ENCODE data around the gene TRIP13. TPM values are rescaled to one million over a fixed set of nuclear protein-coding genes. Genes with fewer than 3 reads are reported as not detected.
"Not testable (repeated sequence)": the region's sequence is repeated elsewhere in the genome, so short reads cannot be mapped to it uniquely, and the experiment has no call there.

The TRIP13 gene
- total RNA-seq, 1 experiment from 2014 or later: 45.9 TPM

GRCh38 chr5:852431-853401 lies 40.0 kb upstream of the TRIP13 start:
- TF ChIP-seq REST (IDR thresholded peaks at IDR 0.05; ENCODE audit: insufficient read depth in 1 of 2, low read depth in 2 of 2, low read length in 1 of 2): no peak
- no peaks in the 10 kb centered on the region for H3K9me3 ChIP-seq (ENCODE audit: control insufficient read depth, insufficient read depth, low read depth, low read length)
- ChIA-PET CTCF (no interaction called here), POLR2A (no interaction called here)
- H3K36me3 ChIP-seq (ENCODE audit: control insufficient read depth, insufficient read depth, low read length): no peaks in the 10 kb centered on the region
- no peak overlapping the region for H3K4me3 ChIP-seq (ENCODE audit: low read depth in 2 of 2, low read length in 2 of 2)
- BruUV-seq (replicated peaks): no TSS peak
- DNase-seq (ENCODE audit: low read depth, low spot score) (no peak), ATAC-seq (no peak)
- H3K27ac ChIP-seq (ENCODE audit: low read length): no peak overlapping the region
- peaks cover 3% of the 10 kb centered on the region; the same call in 1 of the 2 replicates for H3K27me3 ChIP-seq (ENCODE audit: control insufficient read depth, insufficient read depth, low read length)
- H3K4me1 ChIP-seq (ENCODE audit: control insufficient read depth, insufficient read depth, low read length): no peaks in the 10 kb centered on the region
- intact Hi-C loops (cut with micrococcal nuclease; ENCODE audit: unreplicated experiment): no loop called here
- in situ Hi-C loops (cut with HindIII; ENCODE audit: low pct_unique_long_range_greater_than_20kb, low sequenced_read_pairs): no loop called here

- CTCF ChIA-PET; POLR2A ChIA-PET; H3K27ac ChIP-seq (ENCODE audit: low read length); H3K4me3 ChIP-seq (ENCODE audit: low read depth in 2 of 2, low read length in 2 of 2); H3K4me1 ChIP-seq (ENCODE audit: control insufficient read depth, insufficient read depth, low read length); DNase-seq (ENCODE audit: low read depth, low spot score); H3K36me3 ChIP-seq (ENCODE audit: control insufficient read depth, insufficient read depth, low read length); H3K9me3 ChIP-seq (ENCODE audit: control insufficient read depth, insufficient read depth, low read depth, low read length); intact Hi-C loops (cut with micrococcal nuclease; ENCODE audit: unreplicated experiment); BruUV-seq (replicated peaks); in situ Hi-C loops (cut with HindIII; ENCODE audit: low pct_unique_long_range_greater_than_20kb, low sequenced_read_pairs); ATAC-seq; H3K27me3 ChIP-seq (ENCODE audit: control insufficient read depth, insufficient read depth, low read length): not testable (repeated sequence)
Observed at GRCh38 chr5:853416-854090, 39.1 kb upstream of the TRIP13 start.

GRCh38 chr5:854217-854616 lies 38.5 kb upstream of the TRIP13 start:
- POLR2A ChIA-PET: no interaction called here
- intact Hi-C loops (cut with micrococcal nuclease; ENCODE audit: unreplicated experiment): no loop called here
- BruUV-seq (replicated peaks): no TSS peak

More at GRCh38 chr5:854217-854616, 38.5 kb upstream of the TRIP13 start:
- peaks cover 3% of the 10 kb centered on the region; the same call in 1 of the 2 replicates for H3K27me3 ChIP-seq (ENCODE audit: control insufficient read depth, insufficient read depth, low read length)
- CTCF ChIA-PET: no interaction called here
- in situ Hi-C loops (cut with HindIII; ENCODE audit: low pct_unique_long_range_greater_than_20kb, low sequenced_read_pairs): no loop called here
- H3K4me1 ChIP-seq (ENCODE audit: control insufficient read depth, insufficient read depth, low read length): no peaks in the 10 kb centered on the region
- H3K36me3 ChIP-seq (ENCODE audit: control insufficient read depth, insufficient read depth, low read length): no peaks in the 10 kb centered on the region
- no peak overlapping the region for H3K4me3 ChIP-seq (ENCODE audit: low read depth in 2 of 2, low read length in 2 of 2)
- no peaks in the 10 kb centered on the region for H3K9me3 ChIP-seq (ENCODE audit: control insufficient read depth, insufficient read depth, low read depth, low read length)
- no peak for ATAC-seq
- no peak overlapping the region for H3K27ac ChIP-seq (ENCODE audit: low read length)
- TF ChIP-seq REST (IDR thresholded peaks at IDR 0.05; ENCODE audit: insufficient read depth in 1 of 2, low read depth in 2 of 2, low read length in 1 of 2) (no peak), TCF7L2 (IDR thresholded peaks at IDR 0.05; ENCODE audit: low read depth, low read length) (no peak), SIN3A (IDR thresholded peaks at IDR 0.05; ENCODE audit: borderline replicate concordance, insufficient read depth, low read depth, low read length) (no peak), POLR2AphosphoS5 (IDR thresholded peaks at IDR 0.05; ENCODE audit: low read depth, low read length) (no peak), CTCF (IDR thresholded peaks at IDR 0.05) (no peak)
- no peak for DNase-seq (ENCODE audit: low read depth, low spot score)

Data from Panc1 (cell line).